Ovary (tissue), 9 donors: ENCODE data around the gene ZNF226. TPM values are rescaled to one million over a fixed set of nuclear protein-coding genes. Genes with fewer than 3 reads are reported as not detected.

Experiments
- DNase-seq, 5 donors: peaks; one replicate each; pipeline ENCODE4 v3.0.0-alpha.2; 2019 to 2020
- H3K27ac ChIP-seq, 2 donors: fragments of 200-600 bp; one replicate each; pipeline versions ENCODE4 v1.5.1 to v1.8.0; 2019 to 2022
- H3K27me3 ChIP-seq: fragments of 200-600 bp; one replicate; pipeline ENCODE4 v1.8.0; 2022
- H3K36me3 ChIP-seq: fragments of 200-600 bp; sonication (generic); one replicate; pipeline ENCODE4 v1.5.1; 2019
- H3K4me1 ChIP-seq: one replicate; pipeline ENCODE4 v1.8.1; 2013; ENCODE audit warnings: mild to moderate bottlenecking, moderate library complexity; ENCODE audit not compliant: insufficient read depth
- H3K4me3 ChIP-seq: fragments of 200-600 bp; sonication (generic); one replicate; pipeline ENCODE4 v1.5.1; 2017
- H3K9me3 ChIP-seq, 2 donors: fragments of 200-600 bp in 1 of 2; sonication (generic) in 1 of 2; one replicate each; pipeline versions ENCODE4 v1.5.1 to v1.8.1; 2013 to 2019; ENCODE audit warnings: mild to moderate bottlenecking in 1 of 2, moderate library complexity in 1 of 2
- CTCF ChIP-seq, 3 donors: fragments of 450-650 bp in 2 of 3; fragments of 200-600 bp in 1 of 3; IDR thresholded peaks; one replicate each; pipeline versions ENCODE4 v1.5.1 to v1.8.0; 2016 to 2022; ENCODE audit warnings: antibody characterized with exemption in 3 of 3, mild to moderate bottlenecking in 1 of 3
- EP300 ChIP-seq: sonication (generic); formaldehyde crosslinking; IDR thresholded peaks from one replicate; pipeline ENCODE4 v1.6.1; 2017; ENCODE audit warnings: antibody characterized with exemption
- POLR2A ChIP-seq: fragments of 450-650 bp; IDR thresholded peaks from one replicate; pipeline ENCODE4 v1.6.1; 2017; ENCODE audit warnings: antibody characterized with exemption, mild to moderate bottlenecking, moderate library complexity
- WGBS, 3 donors: extraction: QIAGEN DNeasy Blood & Tissue Kit in 1 of 3; methylation state at CpG; one replicate each; pipeline versions ENCODE4 v1.1.5 to v1.1.7; 2013 to 2017; 5-methylcytosine and 5-hydroxymethylcytosine counted together
- intact Hi-C, 4 donors: fragments of 100-400 bp; cut with DNase I; formaldehyde crosslinking; loops; one replicate each; pipeline versions ENCODE4 v1.11.0 to v1.15.1; 2022 to 2023
- polyA plus RNA-seq, 2 donors: library from polyadenylated mRNA; stranded (reverse); fragments of 200-250 nt in 1 of 2; fragments of 350-450 nt in 1 of 2; fragmentation: Illumina TruSeq in 1 of 2; extraction: RNeasy Lipid Tissue Mini Kit (QIAGEN cat#74804) in 1 of 2; gene quantifications; one replicate each; pipeline ENCODE4 v1.2.3, GENCODE V29; 2013 to 2014
- total RNA-seq, 7 donors: library from RNA; depleted of rRNA in 2 of 7; stranded (reverse); fragments of >200 nt in 2 of 7; fragmentation: NEBNext Ultra II Directional in 3 of 7; extraction: Animal tissue kit (Norgen Biotek cat#: 25700) in 3 of 7; gene quantifications; one replicate each; pipeline versions ENCODE4 v1.1.0 to v1.2.4, GENCODE V29; 2016 to 2023
- donor health status: DM: no; HTN: no; CAD: no; lungs with moderate emphysema.
- donor health status: DM: no; HTN: no; CAD: no.
- donor health status: Bipolar disorder and iron deficiency.
- donor health status: DM: yes; HTN: yes; CAD: no.
- donor health status: DM: no; HTN: no; CAD: no.
- donor health status: DM: yes; HTN: yes; CAD: no.

Gene ZNF226
- total and polyA plus RNA-seq, 9 donors, result 11.5 to 30.3 (median 22.4) TPM

- H3K4me3 ChIP-seq, result peak overlapping the region; percentile 70
- H3K36me3 ChIP-seq, result no peaks in the 10 kb centered on the region
- intact Hi-C loops, result no loop called here
- no peaks in the 10 kb centered on the region for H3K27me3 ChIP-seq
- WGBS, 3 donors, result 1 to 2% (median 2%) methylated on average over 13 of the region's 13 CpGs
- peak in 2 of 5 donors; percentile 10 to 20 for DNase-seq
- H3K4me1 ChIP-seq, result peaks cover 3% of the 10 kb centered on the region
- H3K27ac ChIP-seq, result no peak overlapping the region
- TF ChIP-seq CTCF (IDR thresholded peaks at IDR 0.05) (no peak), EP300 (no peak), POLR2A (no peak)
- no peaks in the 10 kb centered on the region for H3K9me3 ChIP-seq
Observed at GRCh38 chr19:44142059-44142433, 22.9 kb upstream of the ZNF226 start.

GRCh38 chr19:44149776-44150175 lies 15.1 kb upstream of the ZNF226 start:
- WGBS, 3 donors, result 97 to 99% (median 98%) methylated on average over 4 of the region's 4 CpGs
- Histone ChIP-seq H3K36me3 (peaks cover 4% of the 10 kb centered on the region), H3K4me1 (no peaks in the 10 kb centered on the region), H3K9me3 (peaks cover 0 to 51% of the 10 kb centered on the region in 2 donors), H3K27ac (no peak overlapping the region), H3K4me3 (no peak overlapping the region), H3K27me3 (no peaks in the 10 kb centered on the region)
- intact Hi-C loops, result no loop called here
- TF ChIP-seq EP300 (no peak), CTCF (IDR thresholded peaks at IDR 0.05) (no peak), POLR2A (no peak)
- no peak for DNase-seq

GRCh38 chr19:44151491-44151890 lies 13.4 kb upstream of the ZNF226 start:
- H3K4me3 ChIP-seq, result no peak overlapping the region
- no peaks in the 10 kb centered on the region for H3K4me1 ChIP-seq
- peaks cover 8 to 66% of the 10 kb centered on the region in 2 donors for H3K9me3 ChIP-seq
- H3K36me3 ChIP-seq, result peaks cover 8% of the 10 kb centered on the region
- intact Hi-C loops, result no loop called here
- 92 to 97% (median 94%) methylated on average over 5 of the region's 5 CpGs for WGBS, 3 donors
- TF ChIP-seq CTCF (IDR thresholded peaks at IDR 0.05), result no peak
- TF ChIP-seq EP300, result no peak
- no peak for TF ChIP-seq POLR2A
- no peak for DNase-seq
- no peak overlapping the region for H3K27ac ChIP-seq
- no peaks in the 10 kb centered on the region for H3K27me3 ChIP-seq

GRCh38 chr19:44156475-44156874 lies 8.4 kb upstream of the ZNF226 start:
- Histone ChIP-seq H3K9me3 (peaks cover 13 to 59% of the 10 kb centered on the region in 2 donors), H3K27ac (no peak overlapping the region), H3K36me3 (peaks cover 4% of the 10 kb centered on the region), H3K4me3 (no peak overlapping the region), H3K4me1 (no peaks in the 10 kb centered on the region), H3K27me3 (no peaks in the 10 kb centered on the region)
- intact Hi-C loops, result no loop called here
- TF ChIP-seq CTCF (IDR thresholded peaks at IDR 0.05) (no peak), POLR2A (no peak), EP300 (no peak)
- no peak for DNase-seq
- 94 to 98% (median 96%) methylated on average over 2 of the region's 2 CpGs for WGBS, 3 donors
